ENCODE results near the gene GPR162.
A peak's percentile ranks its signal among the peaks of the same experiment; 100 is the strongest.

Gene GPR162

DNA sequence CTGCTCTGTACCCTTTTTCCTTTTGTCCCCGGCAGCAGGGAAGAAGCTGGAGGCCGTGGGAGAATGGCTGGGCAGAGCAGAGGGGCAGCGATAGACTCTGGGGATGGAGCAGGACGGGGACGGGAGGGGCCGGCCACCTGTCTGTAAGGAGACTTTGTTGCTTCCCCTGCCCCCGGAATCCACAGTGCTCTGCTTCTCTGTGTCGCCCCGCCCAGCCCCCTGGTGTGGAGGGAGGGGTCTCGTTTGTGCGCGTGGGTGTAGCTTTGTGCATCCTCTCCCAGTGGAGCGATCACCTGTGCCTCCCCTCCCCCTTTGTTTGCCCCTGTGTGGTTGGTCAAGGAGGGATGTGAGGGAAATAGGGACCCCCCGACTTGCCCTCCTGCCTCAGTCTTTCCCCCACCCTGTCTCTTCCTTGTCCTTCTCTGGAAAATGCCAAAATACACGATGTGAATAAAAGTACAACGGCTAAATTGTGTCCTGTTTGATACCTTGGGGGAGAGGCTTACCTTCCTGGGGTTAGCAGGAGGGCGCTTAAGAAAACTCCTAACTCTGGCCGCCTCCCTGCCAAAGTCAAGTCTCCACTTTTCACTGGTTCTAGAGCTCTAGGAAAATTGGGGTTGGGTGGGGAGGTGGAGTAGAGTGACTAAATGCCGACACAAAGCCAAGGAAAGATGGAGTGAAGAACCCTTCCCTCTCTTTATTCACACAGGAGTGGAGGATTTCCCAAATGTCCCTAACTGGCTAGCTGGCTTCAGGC lies 44.7 kb downstream of the GPR162 start:
- Histone ChIP-seq H3K27ac (ENCODE audit: low read depth, low read length) (no peak overlapping the region), H3K27me3 (ENCODE audit: control insufficient read depth, low read length) (no peaks in the 10 kb centered on the region; the same call in 1 of the 2 replicates), H3K36me3 (ENCODE audit: control insufficient read depth, low read length) (peaks cover 90% of the 10 kb centered on the region), H3F3A (ENCODE audit: control insufficient read depth, insufficient read depth) (peaks cover 23% of the 10 kb centered on the region), H3K4me3 (ENCODE audit: low read length) (peak overlapping the region; percentile 99), H3K9me2 (replicated peaks; ENCODE audit: control insufficient read depth, low read length) (no peaks in the 10 kb centered on the region), H4K20me1 (ENCODE audit: control insufficient read depth, insufficient read depth, low read depth, low read length) (peaks cover 20% of the 10 kb centered on the region), H3K9me3 (ENCODE audit: control insufficient read depth, insufficient read depth, low read length) (no peaks in the 10 kb centered on the region), H3K79me2 (ENCODE audit: control insufficient read depth, low read length) (peaks cover 34% of the 10 kb centered on the region), H3K4me1 (ENCODE audit: control insufficient read depth, low read length) (peaks cover 32% of the 10 kb centered on the region), H3K4me2 (ENCODE audit: low read length) (peak overlapping the region; percentile 88)
- TF ChIP-seq EZH2phosphoT487 (IDR thresholded peaks at IDR 0.05; ENCODE audit: borderline replicate concordance, low read length) (no peak), CTCF (IDR thresholded peaks at IDR 0.05; ENCODE audit: low read depth, low read length, poor library complexity, severe bottlenecking) (no peak)

- Histone ChIP-seq H3K4me2 (ENCODE audit: low read length) (peak overlapping the region; percentile 88), H3K4me3 (ENCODE audit: low read length) (peak overlapping the region; percentile 99), H3K4me1 (ENCODE audit: control insufficient read depth, low read length) (peaks cover 39% of the 10 kb centered on the region), H3K27me3 (ENCODE audit: control insufficient read depth, low read length) (no peaks in the 10 kb centered on the region; the same call in 1 of the 2 replicates), H3K9me2 (replicated peaks; ENCODE audit: control insufficient read depth, low read length) (no peaks in the 10 kb centered on the region), H3F3A (ENCODE audit: control insufficient read depth, insufficient read depth) (peaks cover 29% of the 10 kb centered on the region), H3K9me3 (ENCODE audit: control insufficient read depth, insufficient read depth, low read length) (no peaks in the 10 kb centered on the region), H3K36me3 (ENCODE audit: control insufficient read depth, low read length) (peaks cover 91% of the 10 kb centered on the region), H3K27ac (ENCODE audit: low read depth, low read length) (peak overlapping the region; percentile 14; the same call in 1 of the 2 replicates), H3K79me2 (ENCODE audit: control insufficient read depth, low read length) (peaks cover 34% of the 10 kb centered on the region), H4K20me1 (ENCODE audit: control insufficient read depth, insufficient read depth, low read depth, low read length) (peaks cover 20% of the 10 kb centered on the region)
- TF ChIP-seq EZH2phosphoT487 (IDR thresholded peaks at IDR 0.05; ENCODE audit: borderline replicate concordance, low read length) (no peak), CTCF (IDR thresholded peaks at IDR 0.05; ENCODE audit: low read depth, low read length, poor library complexity, severe bottlenecking) (no peak)
Measured at GRCh38 chr12:6866920-6867412, 45.3 kb downstream of the GPR162 start.

DNA sequence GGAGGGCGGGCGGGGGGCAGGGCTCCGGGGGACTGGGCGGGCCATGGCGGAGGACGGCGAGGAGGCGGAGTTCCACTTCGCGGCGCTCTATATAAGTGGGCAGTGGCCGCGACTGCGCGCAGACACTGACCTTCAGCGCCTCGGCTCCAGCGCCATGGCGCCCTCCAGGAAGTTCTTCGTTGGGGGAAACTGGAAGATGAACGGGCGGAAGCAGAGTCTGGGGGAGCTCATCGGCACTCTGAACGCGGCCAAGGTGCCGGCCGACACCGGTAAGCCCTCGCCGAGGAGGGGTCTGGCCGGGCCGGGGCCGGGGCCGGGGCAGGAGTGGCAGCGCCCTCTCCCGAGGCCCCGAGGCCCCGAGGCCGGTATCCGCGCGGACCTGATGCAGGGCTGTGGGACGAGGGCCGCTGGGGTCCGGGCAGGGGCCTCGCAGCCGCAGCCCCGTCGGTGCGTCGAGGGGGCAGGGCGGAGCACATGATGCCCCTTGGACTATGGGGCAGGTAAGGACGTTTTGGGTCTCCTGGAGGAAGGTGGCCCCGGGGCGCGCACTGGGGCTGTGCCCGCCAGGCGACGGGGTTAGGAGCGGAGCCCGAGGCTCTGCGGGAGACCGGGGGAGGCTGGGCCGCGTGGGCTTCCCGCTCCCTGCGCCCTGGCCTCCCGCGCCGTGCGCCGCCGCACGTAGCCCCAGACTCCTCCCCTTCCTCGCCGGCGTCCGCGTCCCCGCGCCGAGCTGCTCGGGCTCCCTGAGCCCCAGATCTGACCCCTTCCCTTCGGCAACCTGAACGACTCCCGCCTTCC lies 46.0 kb downstream of the GPR162 start, which contains the start of gene TPI1:
TSS of gene TPI1 (plus strand) at position 119 of the 798 bp plus-strand sequence. CDS start at position 155, 36 bp downstream.
- no peaks in the 10 kb centered on the region; the same call in 1 of the 2 replicates for H3K27me3 ChIP-seq (ENCODE audit: control insufficient read depth, low read length)
- H3K36me3 ChIP-seq (ENCODE audit: control insufficient read depth, low read length): peaks cover 90% of the 10 kb centered on the region
- peaks cover 32% of the 10 kb centered on the region for H3F3A ChIP-seq (ENCODE audit: control insufficient read depth, insufficient read depth)
- H3K27ac ChIP-seq (ENCODE audit: low read depth, low read length): peak within 1 kb of the TSS; percentile 85
- H4K20me1 ChIP-seq (ENCODE audit: control insufficient read depth, insufficient read depth, low read depth, low read length): peaks cover 21% of the 10 kb centered on the region
- H3K9me3 ChIP-seq (ENCODE audit: control insufficient read depth, insufficient read depth, low read length): no peaks in the 10 kb centered on the region
- H3K4me3 ChIP-seq (ENCODE audit: low read length): peak within 1 kb of the TSS; percentile 99
- TF ChIP-seq CTCF (IDR thresholded peaks at IDR 0.05; ENCODE audit: low read depth, low read length, poor library complexity, severe bottlenecking) (no peak), EZH2phosphoT487 (IDR thresholded peaks at IDR 0.05; ENCODE audit: borderline replicate concordance, low read length) (no peak)
- H3K79me2 ChIP-seq (ENCODE audit: control insufficient read depth, low read length): peaks cover 36% of the 10 kb centered on the region
- no peaks in the 10 kb centered on the region for H3K9me2 ChIP-seq (replicated peaks; ENCODE audit: control insufficient read depth, low read length)
- H3K4me2 ChIP-seq (ENCODE audit: low read length): peak within 1 kb of the TSS; percentile 88
- peaks cover 45% of the 10 kb centered on the region for H3K4me1 ChIP-seq (ENCODE audit: control insufficient read depth, low read length)
